Bone marrow (tissue), 2 donors: Measurements from ENCODE around the gene PRMT2.
"Not testable (repeated sequence)": the region's sequence is repeated elsewhere in the genome, so short reads cannot be mapped to it uniquely, and the experiment has no call there.

Experiments
- DNase-seq, 2 donors: peaks; one replicate each; lab custom pipeline; 2025; lab: John Stamatoyannopoulos, UW

Gene PRMT2

GRCh38 chr21:46668904-46669303 is 33.4 kb downstream of the PRMT2 start:
- not testable (repeated sequence) for DNase-seq

GRCh38 chr21:46674430-46675007 is 39.0 kb downstream of the PRMT2 start:
- DNase-seq, result no peak

DNA sequence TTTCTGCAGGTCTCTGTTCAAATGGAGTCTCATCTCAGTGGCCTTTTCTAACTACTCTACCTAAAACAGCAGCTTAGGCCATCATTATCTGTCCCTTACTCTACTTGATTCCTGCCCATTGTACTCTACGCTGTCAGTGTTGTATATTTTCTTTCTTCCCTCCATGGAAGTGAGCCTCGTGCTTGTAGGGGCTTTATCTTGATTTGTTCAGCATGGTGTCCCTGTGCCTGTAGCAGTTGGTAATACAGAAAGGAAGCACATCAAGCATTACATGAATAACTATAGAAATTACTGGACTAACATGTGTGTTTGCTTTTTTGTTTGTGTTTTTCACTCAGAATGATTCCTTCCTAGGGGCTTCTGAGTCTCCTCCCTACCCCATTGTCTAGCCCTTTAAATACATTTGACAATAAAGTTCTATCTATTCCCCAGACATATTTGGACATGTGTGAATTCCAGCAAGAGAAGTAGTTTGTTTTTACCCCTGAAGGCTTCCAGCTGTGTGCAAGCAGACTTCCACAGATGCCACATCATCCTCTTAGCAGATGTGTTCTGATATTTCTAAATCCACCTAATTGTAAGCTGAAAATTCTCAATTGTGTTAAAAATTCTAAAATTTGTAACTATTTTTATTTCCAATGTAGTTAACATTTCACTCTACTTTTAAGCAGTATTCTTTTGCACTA is 40.3 kb downstream of the PRMT2 start:
- no peak for DNase-seq

DNA sequence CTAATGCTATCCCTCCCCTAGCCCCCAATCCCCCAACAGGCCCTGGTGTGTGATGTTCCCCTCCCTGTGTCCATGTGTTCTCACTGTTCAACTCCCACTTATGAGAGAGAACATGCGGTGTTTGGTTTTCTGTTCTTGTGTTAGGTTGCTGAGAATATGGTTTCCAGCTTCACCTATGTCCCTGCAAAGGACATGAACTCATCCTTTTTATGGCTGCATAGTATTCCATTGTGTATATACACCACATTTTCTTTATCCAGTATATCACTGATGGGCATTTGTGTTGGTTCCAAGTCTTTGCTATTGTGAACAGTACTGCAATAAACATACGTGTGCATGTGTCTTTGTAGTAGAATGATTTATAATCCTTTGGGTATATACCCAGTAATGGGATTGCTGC is 41.1 kb downstream of the PRMT2 start:
- not testable (repeated sequence) for DNase-seq

DNA sequence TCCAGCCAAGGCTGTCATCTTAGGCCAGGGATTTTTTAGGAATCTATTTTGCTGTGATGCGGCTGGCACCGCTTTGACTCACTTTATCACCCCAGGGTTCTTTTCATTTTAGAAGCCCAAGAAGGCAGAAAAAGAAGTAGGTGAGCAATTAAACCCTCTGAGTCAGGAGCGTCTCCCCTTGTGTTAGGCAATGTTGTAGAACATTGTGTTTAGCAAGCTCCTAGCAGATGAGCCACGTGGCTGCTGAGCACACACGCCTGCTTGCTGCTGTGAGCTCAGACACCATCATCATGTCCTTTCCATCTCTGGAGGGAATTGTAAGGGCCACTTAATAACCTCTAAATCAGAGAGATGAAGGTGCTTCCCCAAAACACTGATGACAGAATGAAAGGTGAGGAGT is 46.1 kb downstream of the PRMT2 start:
- DNase-seq, result not testable (repeated sequence)

DNA sequence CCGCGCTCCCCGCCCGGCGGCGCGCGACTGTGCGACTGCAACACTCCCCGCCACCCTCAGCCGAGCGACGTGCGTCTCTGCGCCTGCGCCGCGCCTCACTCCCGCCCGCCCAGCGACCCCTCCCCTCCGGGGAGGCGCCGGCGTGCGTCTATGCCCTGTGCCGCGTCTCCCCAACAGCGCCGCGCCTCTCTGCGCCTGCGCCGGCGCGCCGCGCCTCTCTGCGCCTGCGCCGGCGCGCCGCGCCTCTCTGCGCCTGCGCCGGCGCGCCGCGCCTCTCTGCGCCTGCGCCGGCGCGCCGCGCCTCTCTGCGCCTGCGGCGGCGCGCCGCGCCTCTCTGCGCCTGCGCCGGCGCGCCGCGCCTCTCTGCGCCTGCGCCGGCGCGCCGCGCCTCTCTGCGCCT is 63.2 kb downstream of the PRMT2 start:
- not testable (repeated sequence) for DNase-seq

DNA sequence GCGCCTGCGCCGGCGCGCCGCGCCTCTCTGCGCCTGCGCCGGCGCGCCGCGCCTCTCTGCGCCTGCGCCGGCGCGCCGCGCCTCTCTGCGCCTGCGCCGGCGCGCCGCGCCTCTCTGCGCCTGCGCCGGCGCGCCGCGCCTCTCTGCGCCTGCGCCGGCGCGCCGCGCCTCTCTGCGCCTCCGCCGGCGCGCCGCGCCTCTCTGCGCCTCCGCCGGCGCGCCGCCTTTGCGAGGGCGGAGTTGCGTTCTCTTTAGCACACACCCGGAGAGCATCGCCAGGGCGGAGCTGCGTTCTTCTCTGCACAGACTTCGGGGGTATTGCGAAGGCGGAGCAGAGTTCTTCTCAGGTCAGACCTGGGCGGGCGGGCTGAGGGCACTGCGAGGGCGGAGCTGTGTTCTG is 63.6 kb downstream of the PRMT2 start:
- DNase-seq, result not testable (repeated sequence)
